HepG2 (cell line): Measurements from ENCODE around the gene RPTOR. TPM values are rescaled to one million over a fixed set of nuclear protein-coding genes. Genes with fewer than 3 reads are reported as not detected.

Experiments used
- ATAC-seq: fragments of 200-7000 bp; cut with Tn5 transposase; 3 replicates; pipeline ENCODE4 v1.9.1; 2020; ENCODE audit warnings: mild to moderate bottlenecking, moderate library complexity
- BruUV-seq: library from RNA; stranded (reverse); fragments of 400-500 nt; replicated peaks from 2 replicates; lab custom pipeline; 2021; lab: Mats Ljungman, UMichigan
- CTCF ChIA-PET: fragments of 300-600 bp; formaldehyde crosslinking; extraction: SDS; loops from one replicate; lab custom pipeline; 2021; ENCODE audit warnings: low total read pairs, inconsistent platforms, low intra/inter-chr PET ratio; lab: Yijun Ruan, JAX
- POLR2A ChIA-PET: fragments of 350-600 bp; sonication (Branson Sonifier 250); formaldehyde crosslinking; loops from one replicate; lab custom pipeline; 2020; ENCODE audit warnings: antibody characterized with exemption, inconsistent platforms; lab: Yijun Ruan, JAX
- DNase-seq: peaks from one replicate; pipeline ENCODE4 v3.0.0-alpha.2; 2015; ENCODE audit warnings: low spot score
- FAIRE-seq: peaks from 3 replicates; lab custom pipeline; 2011; peaks lifted over from hg19 to GRCh38; lab: Jason Lieb, UNC
- H2AFZ ChIP-seq: one replicate; pipeline ENCODE4 v1.6.1; 2011; ENCODE audit warnings: low read length, inconsistent platforms
- H3K27ac ChIP-seq: fragments of 300-600 bp; 3 replicates; pipeline ENCODE4 v1.8.0; 2011; ENCODE audit warnings: mixed run types, mild to moderate bottlenecking, mixed read lengths, low read length, inconsistent platforms; ENCODE audit not compliant: insufficient read depth; ENCODE audit errors: extremely low read length
- H3K27me3 ChIP-seq, 2 experiments: fragments of 200-600 bp in 1 of 2; 2 replicates in 1 of 2; 3 replicates in 1 of 2; pipeline versions ENCODE4 v1.6.0 to v1.8.0; 2011; ENCODE audit warnings: low read length in 2 of 2, mild to moderate bottlenecking in 2 of 2, moderate library complexity in 2 of 2, inconsistent platforms in 1 of 2; ENCODE audit not compliant: insufficient read depth in 2 of 2, control insufficient read depth in 1 of 2
- H3K36me3 ChIP-seq, 2 experiments: fragments of 200-600 bp in 1 of 2; replicated peaks in 1 of 2; 2 replicates in 1 of 2; 3 replicates in 1 of 2; pipeline versions ENCODE4 v1.5.1 to v1.8.0; 2011; ENCODE audit warnings: low read length in 2 of 2, inconsistent platforms in 1 of 2; ENCODE audit not compliant: insufficient read depth in 2 of 2, control insufficient read depth in 1 of 2
- H3K4me1 ChIP-seq: 2 replicates; pipeline ENCODE4 v1.5.1; 2012; ENCODE audit warnings: low read length, inconsistent platforms; ENCODE audit not compliant: insufficient read depth
- H3K4me2 ChIP-seq: 2 replicates; pipeline ENCODE4 v1.6.0; 2011; ENCODE audit warnings: low read depth, low read length, inconsistent platforms
- H3K4me3 ChIP-seq, 3 experiments: fragments of 200-600 bp in 1 of 3; sonication (generic), shearing (Covaris generic) in 1 of 3; replicated peaks in 1 of 3; 2 replicates each; pipeline ENCODE4 v1.5.1; 2011 to 2016; ENCODE audit warnings: low read length in 3 of 3, inconsistent platforms in 2 of 3, low read depth in 2 of 3, mild to moderate bottlenecking in 2 of 3, control low read depth in 1 of 3, mixed read lengths in 1 of 3; ENCODE audit not compliant: insufficient read depth in 1 of 3
- H3K79me2 ChIP-seq: one replicate; pipeline ENCODE4 v1.6.1; 2011; ENCODE audit warnings: low read length, inconsistent platforms; ENCODE audit not compliant: insufficient read depth
- H3K9ac ChIP-seq: 2 replicates; pipeline ENCODE4 v1.6.0; 2011; ENCODE audit warnings: mild to moderate bottlenecking, low read depth, low read length, inconsistent platforms; ENCODE audit not compliant: insufficient read depth
- H3K9me3 ChIP-seq: 2 replicates; pipeline ENCODE4 v1.5.1; 2012; ENCODE audit warnings: mild to moderate bottlenecking, low read length
- H4K20me1 ChIP-seq: 2 replicates; pipeline ENCODE4 v1.6.0; 2011; ENCODE audit warnings: inconsistent platforms, mild to moderate bottlenecking, low read length, moderate library complexity; ENCODE audit not compliant: insufficient read depth
- IRF9 ChIP-seq: sonication (generic); formaldehyde crosslinking; IDR thresholded peaks from 2 replicates; pipeline ENCODE4 v1.8.0; 2022; ENCODE audit warnings: missing genetic modification reagents, mild to moderate bottlenecking, borderline replicate concordance
- KMT2A ChIP-seq: sonication (generic); formaldehyde crosslinking; IDR thresholded peaks from 2 replicates; pipeline ENCODE4 v1.4.0; 2020; ENCODE audit warnings: missing genetic modification reagents
- MIER2 ChIP-seq: IDR thresholded peaks from 2 replicates; pipeline ENCODE4 v1.6.1; 2016; ENCODE audit warnings: missing biosample characterization, missing genetic modification reagents
- POGZ ChIP-seq: sonication (generic); formaldehyde crosslinking; IDR thresholded peaks from 2 replicates; pipeline ENCODE4 v1.4.0; 2020; ENCODE audit warnings: mild to moderate bottlenecking, missing genetic modification reagents
- SAFB2 ChIP-seq: sonication (generic); formaldehyde crosslinking; IDR thresholded peaks from 2 replicates; pipeline ENCODE4 v1.5.1; 2020; ENCODE audit warnings: missing genetic modification reagents, low read depth, mild to moderate bottlenecking, borderline replicate concordance
- SNAPC4 ChIP-seq: sonication (generic); formaldehyde crosslinking; IDR thresholded peaks from 2 replicates; pipeline ENCODE4 v1.4.0; 2020; ENCODE audit warnings: mild to moderate bottlenecking, missing genetic modification reagents
- TAF15 ChIP-seq: fragments of 200-400 bp; formaldehyde crosslinking; IDR thresholded peaks from one replicate; pipeline ENCODE4 v1.6.1; 2018; ENCODE audit warnings: mild to moderate bottlenecking, low read depth, low read length; ENCODE audit not compliant: poor library complexity, severe bottlenecking
- YEATS2 ChIP-seq: sonication (generic); formaldehyde crosslinking; IDR thresholded peaks from 2 replicates; pipeline ENCODE4 v1.4.0; 2020; ENCODE audit warnings: missing genetic modification reagents, borderline replicate concordance
- ZNF292 ChIP-seq: sonication (generic); formaldehyde crosslinking; IDR thresholded peaks from 2 replicates; pipeline ENCODE4 v1.8.1; 2022; ENCODE audit warnings: mild to moderate bottlenecking, low read depth, missing genetic modification reagents, borderline replicate concordance
- ZNF317 ChIP-seq: sonication (generic); formaldehyde crosslinking; IDR thresholded peaks from 2 replicates; pipeline ENCODE4 v1.5.0; 2020; ENCODE audit warnings: mild to moderate bottlenecking, missing genetic modification reagents
- ZNF44 ChIP-seq: sonication (generic); formaldehyde crosslinking; IDR thresholded peaks from 2 replicates; pipeline ENCODE4 v1.5.1; 2020; ENCODE audit warnings: mild to moderate bottlenecking, missing genetic modification reagents
- ZNF703 ChIP-seq: sonication (generic); formaldehyde crosslinking; IDR thresholded peaks from 2 replicates; pipeline ENCODE4 v1.5.1; 2020; ENCODE audit warnings: missing genetic modification reagents, mild to moderate bottlenecking, moderate library complexity, borderline replicate concordance
- WGBS: methylation state at CpG from one replicate; pipeline ENCODE4 v1.1.6; 2017; ENCODE audit warnings: low lambda C conversion rate; 5-methylcytosine and 5-hydroxymethylcytosine counted together
- in situ Hi-C: cut with HindIII; loops from 2 replicates; pipeline ENCODE4 v1.10.0; 2017; ENCODE audit warnings: low pct_unique_long_range_greater_than_20kb; ENCODE audit not compliant: extremely low pct_ligation_motif_present
- intact Hi-C: fragments of 100-400 bp; cut with micrococcal nuclease; formaldehyde crosslinking; loops from one replicate; pipeline ENCODE4 v1.10.0; 2022; ENCODE audit not compliant: unreplicated experiment
- polyA plus RNA-seq, 8 experiments: library from polyadenylated mRNA; depleted of rRNA in 3 of 8; stranded (reverse) in 7 of 8; unstranded in 1 of 8; fragments of >200 nt; fragmentation: Illumina TruSeq in 4 of 8; extraction: Trizol in 4 of 8; gene quantifications; 2 replicates each; pipeline versions ENCODE4 v1.2.1 to v1.2.3, GENCODE V29; 2011 to 2016; ENCODE audit warnings: low read depth in 4 of 8, missing spikeins in 1 of 8, mixed read lengths in 1 of 8; ENCODE audit not compliant: insufficient read depth in 1 of 8
- total RNA-seq, 5 experiments: library from RNA; depleted of rRNA; stranded (reverse); fragments of >200 nt; fragmentation: Illumina TruSeq; extraction: Trizol; gene quantifications; 2 replicates each; pipeline ENCODE4 v1.2.3, GENCODE V29; 2016; ENCODE audit warnings: low read depth in 1 of 5
- TF ChIP-seq, protein P1 (sequence below): sonication (generic); formaldehyde crosslinking; conservative IDR thresholded peaks from 2 replicates; pipeline ENCODE4 v1.8.1; 2023; ENCODE audit warnings: missing genetic modification reagents

Gene RPTOR
- total and polyA plus RNA-seq, 2 of the 13 experiments (the other 11 are each of a cell fraction or from before 2014, with no cell fraction given), result 6.6 to 25.3 TPM

DNA sequence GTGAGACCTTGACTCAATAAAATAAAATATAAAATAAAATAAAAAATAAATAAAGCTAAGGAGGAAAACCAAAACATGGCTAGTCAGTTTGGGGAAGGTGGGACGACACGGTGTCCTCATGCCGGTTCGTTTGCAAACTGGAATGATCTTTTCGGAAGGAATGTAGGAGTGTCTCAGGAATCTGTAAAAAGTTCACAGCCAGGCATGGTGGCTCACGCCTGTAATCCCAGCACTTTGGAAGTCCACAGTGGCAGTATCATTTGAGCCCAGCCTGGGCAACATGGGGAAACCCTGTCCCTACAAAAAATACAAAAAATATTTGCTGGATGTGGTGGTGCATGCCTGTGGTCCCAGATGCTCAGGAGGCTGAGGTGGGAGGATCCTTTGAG lies 14.7 kb upstream of the RPTOR start:
- ChIA-PET CTCF (no interaction called here), POLR2A (interaction anchor here (1.1 kb wide), 1 partner anchor 15 kb away, joined by 3 read pairs; the partner anchor contains the start of gene RPTOR)
- H2AFZ ChIP-seq, result no peak overlapping the region
- H3K4me2 ChIP-seq, result no peak overlapping the region
- FAIRE-seq (no peak), DNase-seq (no peak), ATAC-seq (no peak)
- no peaks in the 10 kb centered on the region for H3K36me3 ChIP-seq
- H3K4me1 ChIP-seq, result 0 out of 2 replicates have a peak, but pooled peaks cover 13% of the 10 kb centered on the region
- no peaks in the 10 kb centered on the region for H4K20me1 ChIP-seq
- intact Hi-C loops, result no loop called here
- no TSS peak for BruUV-seq
- no peak overlapping the region for H3K27ac ChIP-seq
- H3K79me2 ChIP-seq, result no peaks in the 10 kb centered on the region
- TF ChIP-seq ZNF703 (CRISPR knock-in tag) (no peak), KMT2A (CRISPR knock-in tag) (no peak), POGZ (CRISPR knock-in tag) (no peak), SAFB2 (CRISPR knock-in tag) (no peak), SNAPC4 (no peak), ZNF44 (CRISPR knock-in tag) (no peak), MIER2 (CRISPR knock-in tag) (no peak), ZNF292 (CRISPR knock-in tag) (no peak), YEATS2 (CRISPR knock-in tag) (no peak), TAF15 (no peak), IRF9 (CRISPR knock-in tag) (no peak), ZNF317 (no peak)
- TF ChIP-seq, protein P1, sequence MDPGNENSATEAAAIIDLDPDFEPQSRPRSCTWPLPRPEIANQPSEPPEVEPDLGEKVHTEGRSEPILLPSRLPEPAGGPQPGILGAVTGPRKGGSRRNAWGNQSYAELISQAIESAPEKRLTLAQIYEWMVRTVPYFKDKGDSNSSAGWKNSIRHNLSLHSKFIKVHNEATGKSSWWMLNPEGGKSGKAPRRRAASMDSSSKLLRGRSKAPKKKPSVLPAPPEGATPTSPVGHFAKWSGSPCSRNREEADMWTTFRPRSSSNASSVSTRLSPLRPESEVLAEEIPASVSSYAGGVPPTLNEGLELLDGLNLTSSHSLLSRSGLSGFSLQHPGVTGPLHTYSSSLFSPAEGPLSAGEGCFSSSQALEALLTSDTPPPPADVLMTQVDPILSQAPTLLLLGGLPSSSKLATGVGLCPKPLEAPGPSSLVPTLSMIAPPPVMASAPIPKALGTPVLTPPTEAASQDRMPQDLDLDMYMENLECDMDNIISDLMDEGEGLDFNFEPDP (CRISPR knock-in tag), result no peak
- WGBS, result 11% methylated on average over 6 of the region's 6 CpGs
- H3K4me3 ChIP-seq, result no peak overlapping the region
- no peak overlapping the region for H3K9ac ChIP-seq
- in situ Hi-C loops, result no loop called here
- H3K9me3 ChIP-seq, result no peaks in the 10 kb centered on the region
- peaks cover 11 to 69% of the 10 kb centered on the region in 2 experiments for H3K27me3 ChIP-seq
